ENCODE results near the gene SNTG2. TPM values are rescaled to one million over a fixed set of nuclear protein-coding genes. Genes with fewer than 3 reads are reported as not detected.

The SNTG2 gene
- total and polyA plus RNA-seq, 4 donors, result 4.5 to 7.0 TPM; not detected in 2

DNA sequence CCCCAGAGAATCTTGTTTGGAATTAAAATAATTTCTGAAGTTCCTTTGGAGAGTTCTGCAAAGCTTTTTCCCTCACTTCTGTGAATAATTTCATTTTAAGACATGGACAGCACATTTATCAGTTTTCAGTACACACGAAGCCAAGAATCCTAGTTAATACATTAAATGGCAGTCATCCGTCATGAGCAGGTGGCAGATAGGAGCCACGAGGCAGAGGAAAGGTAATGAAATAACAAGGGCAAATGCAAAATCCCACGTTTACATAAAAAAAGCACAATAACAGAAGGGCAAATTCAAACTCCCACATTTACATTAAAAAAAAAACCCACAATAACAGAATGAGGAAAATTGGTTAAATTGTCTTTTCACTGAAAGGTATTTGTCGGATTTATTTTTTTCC is 25.9 kb upstream of the SNTG2 start:
- H3K27ac ChIP-seq (ENCODE audit: low read depth in 1 of 2, low read length in 2 of 2), result no peak overlapping the region
- no peaks in the 10 kb centered on the region for H3K36me3 ChIP-seq (ENCODE audit: control insufficient read depth in 1 of 2, insufficient read depth in 2 of 2, low read length in 1 of 2)
- H3K9me3 ChIP-seq (ENCODE audit: control insufficient read depth, low read length), result no peaks in the 10 kb centered on the region
- WGBS, 2 donors, result 47 to 57% methylated on average over 5 of the region's 5 CpGs
- no peak overlapping the region for H3K4me3 ChIP-seq (ENCODE audit: low read length in 2 of 2)
- DNase-seq, result no peak
- no peaks in the 10 kb centered on the region for H3K4me1 ChIP-seq (ENCODE audit: control insufficient read depth in 1 of 2, insufficient read depth in 2 of 2, low read length in 2 of 2)
- ATAC-seq (ENCODE audit: low FRiP score), result no peak
- intact Hi-C loops (cut with DNase I), result no loop called here
- no peaks in the 10 kb centered on the region for H3K27me3 ChIP-seq (ENCODE audit: control insufficient read depth in 1 of 2, insufficient read depth in 2 of 2, low read length in 1 of 2)

GRCh38 chr2:925309-925708 is 25.3 kb upstream of the SNTG2 start:
- Histone ChIP-seq H3K27me3 (ENCODE audit: control insufficient read depth in 1 of 2, insufficient read depth in 2 of 2, low read length in 1 of 2) (no peaks in the 10 kb centered on the region), H3K4me1 (ENCODE audit: control insufficient read depth in 1 of 2, insufficient read depth in 2 of 2, low read length in 2 of 2) (no peaks in the 10 kb centered on the region), H3K36me3 (ENCODE audit: control insufficient read depth in 1 of 2, insufficient read depth in 2 of 2, low read length in 1 of 2) (no peaks in the 10 kb centered on the region), H3K4me3 (ENCODE audit: low read length in 2 of 2) (no peak overlapping the region), H3K27ac (ENCODE audit: low read depth in 1 of 2, low read length in 2 of 2) (no peak overlapping the region), H3K9me3 (ENCODE audit: control insufficient read depth, low read length) (no peaks in the 10 kb centered on the region)
- DNase-seq, result no peak
- 75 to 78% methylated on average over 4 of the region's 4 CpGs for WGBS, 2 donors
- no peak for ATAC-seq (ENCODE audit: low FRiP score)
- intact Hi-C loops (cut with DNase I), result no loop called here

GRCh38 chr2:925711-926110 is 24.9 kb upstream of the SNTG2 start:
- DNase-seq (no peak), ATAC-seq (ENCODE audit: low FRiP score) (no peak)
- H3K4me3 ChIP-seq (ENCODE audit: low read length in 2 of 2), result no peak overlapping the region
- H3K27ac ChIP-seq (ENCODE audit: low read depth in 1 of 2, low read length in 2 of 2), result no peak overlapping the region
- intact Hi-C loops (cut with DNase I), result no loop called here
- no peaks in the 10 kb centered on the region for H3K36me3 ChIP-seq (ENCODE audit: control insufficient read depth in 1 of 2, insufficient read depth in 2 of 2, low read length in 1 of 2)
- WGBS, 2 donors, result 84 to 89% methylated on average over 8 of the region's 8 CpGs
- H3K4me1 ChIP-seq (ENCODE audit: control insufficient read depth in 1 of 2, insufficient read depth in 2 of 2, low read length in 2 of 2), result no peaks in the 10 kb centered on the region
- H3K27me3 ChIP-seq (ENCODE audit: control insufficient read depth in 1 of 2, insufficient read depth in 2 of 2, low read length in 1 of 2), result no peaks in the 10 kb centered on the region
- no peaks in the 10 kb centered on the region for H3K9me3 ChIP-seq (ENCODE audit: control insufficient read depth, low read length)

DNA sequence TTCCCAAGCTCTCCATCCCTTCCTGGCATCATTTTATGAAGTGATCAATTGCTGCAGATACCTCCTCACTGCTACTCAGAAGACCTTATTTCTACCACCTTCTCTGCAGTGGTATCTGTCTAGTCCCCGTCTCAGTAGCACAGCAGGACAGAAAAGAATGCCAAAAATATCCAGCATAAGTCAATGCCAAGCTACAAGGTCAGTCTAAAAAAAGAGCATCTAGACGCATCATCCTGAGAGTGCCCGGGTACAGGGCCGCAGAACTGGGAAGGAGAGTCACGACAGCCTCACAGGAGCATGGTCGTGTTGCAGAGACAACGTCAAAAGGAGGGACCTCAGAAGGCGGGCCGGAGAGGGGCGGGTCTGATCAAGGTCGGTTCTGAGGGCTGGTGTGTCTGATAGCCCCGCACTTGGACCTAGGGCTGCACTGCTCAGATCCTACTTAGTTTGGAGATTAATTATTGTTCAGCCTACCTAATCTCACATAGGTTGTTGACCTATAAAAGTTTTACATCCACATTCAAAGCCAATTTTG is 24.3 kb upstream of the SNTG2 start:
- Histone ChIP-seq H3K27ac (ENCODE audit: low read depth in 1 of 2, low read length in 2 of 2) (no peak overlapping the region), H3K27me3 (ENCODE audit: control insufficient read depth in 1 of 2, insufficient read depth in 2 of 2, low read length in 1 of 2) (no peaks in the 10 kb centered on the region), H3K4me1 (ENCODE audit: control insufficient read depth in 1 of 2, insufficient read depth in 2 of 2, low read length in 2 of 2) (no peaks in the 10 kb centered on the region), H3K9me3 (ENCODE audit: control insufficient read depth, low read length) (no peaks in the 10 kb centered on the region), H3K36me3 (ENCODE audit: control insufficient read depth in 1 of 2, insufficient read depth in 2 of 2, low read length in 1 of 2) (no peaks in the 10 kb centered on the region), H3K4me3 (ENCODE audit: low read length in 2 of 2) (no peak overlapping the region)
- WGBS, 2 donors, result 72 to 80% methylated on average over 12 of the region's 12 CpGs
- DNase-seq (no peak), ATAC-seq (ENCODE audit: low FRiP score) (no peak)
- intact Hi-C loops (cut with DNase I), result no loop called here

- ATAC-seq (ENCODE audit: low FRiP score), result no peak
- H3K4me1 ChIP-seq (ENCODE audit: control insufficient read depth in 1 of 2, insufficient read depth in 2 of 2, low read length in 2 of 2), result no peaks in the 10 kb centered on the region
- no peaks in the 10 kb centered on the region for H3K9me3 ChIP-seq (ENCODE audit: control insufficient read depth, low read length)
- WGBS, 2 donors, result 83 to 95% methylated on average over 9 of the region's 9 CpGs
- no peaks in the 10 kb centered on the region for H3K27me3 ChIP-seq (ENCODE audit: control insufficient read depth in 1 of 2, insufficient read depth in 2 of 2, low read length in 1 of 2)
- intact Hi-C loops (cut with DNase I), result no loop called here
- no peak overlapping the region for H3K27ac ChIP-seq (ENCODE audit: low read depth in 1 of 2, low read length in 2 of 2)
- H3K36me3 ChIP-seq (ENCODE audit: control insufficient read depth in 1 of 2, insufficient read depth in 2 of 2, low read length in 1 of 2), result no peaks in the 10 kb centered on the region
- DNase-seq, result no peak
- no peak overlapping the region for H3K4me3 ChIP-seq (ENCODE audit: low read length in 2 of 2)
Measured at GRCh38 chr2:926896-927295, 23.8 kb upstream of the SNTG2 start.

- WGBS, 2 donors, result 78 to 90% methylated on average over 16 of the region's 16 CpGs
- Histone ChIP-seq H3K27ac (ENCODE audit: low read depth in 1 of 2, low read length in 2 of 2) (no peak overlapping the region), H3K27me3 (ENCODE audit: control insufficient read depth in 1 of 2, insufficient read depth in 2 of 2, low read length in 1 of 2) (no peaks in the 10 kb centered on the region), H3K4me1 (ENCODE audit: control insufficient read depth in 1 of 2, insufficient read depth in 2 of 2, low read length in 2 of 2) (no peaks in the 10 kb centered on the region), H3K36me3 (ENCODE audit: control insufficient read depth in 1 of 2, insufficient read depth in 2 of 2, low read length in 1 of 2) (no peaks in the 10 kb centered on the region), H3K9me3 (ENCODE audit: control insufficient read depth, low read length) (no peaks in the 10 kb centered on the region), H3K4me3 (ENCODE audit: low read length in 2 of 2) (no peak overlapping the region)
- no peak for ATAC-seq (ENCODE audit: low FRiP score)
- no peak for DNase-seq
- intact Hi-C loops (cut with DNase I), result no loop called here
Measured at GRCh38 chr2:929011-929735, 21.5 kb upstream of the SNTG2 start.

- DNase-seq, result no peak
- no peaks in the 10 kb centered on the region for H3K36me3 ChIP-seq (ENCODE audit: control insufficient read depth in 1 of 2, insufficient read depth in 2 of 2, low read length in 1 of 2)
- 90% methylated on average over 14 of the region's 14 CpGs for WGBS, 2 donors
- H3K4me1 ChIP-seq (ENCODE audit: control insufficient read depth in 1 of 2, insufficient read depth in 2 of 2, low read length in 2 of 2), result no peaks in the 10 kb centered on the region
- intact Hi-C loops (cut with DNase I), result no loop called here
- no peak overlapping the region for H3K27ac ChIP-seq (ENCODE audit: low read depth in 1 of 2, low read length in 2 of 2)
- no peaks in the 10 kb centered on the region for H3K27me3 ChIP-seq (ENCODE audit: control insufficient read depth in 1 of 2, insufficient read depth in 2 of 2, low read length in 1 of 2)
- H3K9me3 ChIP-seq (ENCODE audit: control insufficient read depth, low read length), result no peaks in the 10 kb centered on the region
- ATAC-seq (ENCODE audit: low FRiP score), result no peak
- H3K4me3 ChIP-seq (ENCODE audit: low read length in 2 of 2), result no peak overlapping the region
Measured at GRCh38 chr2:929925-930324, 20.7 kb upstream of the SNTG2 start.

DNA sequence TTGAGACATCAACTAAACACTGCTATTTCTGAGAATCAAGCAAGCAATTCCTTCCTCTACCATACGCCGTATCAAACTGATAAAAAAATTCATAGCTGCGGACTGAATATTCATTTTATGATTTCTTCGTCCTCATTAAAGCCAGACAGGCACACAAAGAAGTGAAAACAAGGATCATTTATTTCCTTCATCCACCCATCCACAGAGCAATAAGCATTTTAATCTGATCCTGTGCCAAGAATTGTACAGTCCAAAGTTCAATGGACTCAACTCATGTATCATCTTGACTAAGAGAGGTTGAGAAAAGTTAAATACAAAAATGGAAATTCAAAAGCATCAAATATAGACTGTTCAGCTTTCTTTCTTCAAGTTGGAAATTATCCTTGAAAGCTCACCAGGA is 19.7 kb upstream of the SNTG2 start:
- Histone ChIP-seq H3K4me1 (ENCODE audit: control insufficient read depth in 1 of 2, insufficient read depth in 2 of 2, low read length in 2 of 2) (no peaks in the 10 kb centered on the region), H3K4me3 (ENCODE audit: low read length in 2 of 2) (no peak overlapping the region), H3K27me3 (ENCODE audit: control insufficient read depth in 1 of 2, insufficient read depth in 2 of 2, low read length in 1 of 2) (no peaks in the 10 kb centered on the region), H3K9me3 (ENCODE audit: control insufficient read depth, low read length) (no peaks in the 10 kb centered on the region), H3K36me3 (ENCODE audit: control insufficient read depth in 1 of 2, insufficient read depth in 2 of 2, low read length in 1 of 2) (no peaks in the 10 kb centered on the region), H3K27ac (ENCODE audit: low read depth in 1 of 2, low read length in 2 of 2) (no peak overlapping the region)
- ATAC-seq (ENCODE audit: low FRiP score) (no peak), DNase-seq (no peak)
- intact Hi-C loops (cut with DNase I), result no loop called here
- 95% methylated on average over 4 of the region's 4 CpGs for whole genome bisulfite sequencing, 2 donors

DNA sequence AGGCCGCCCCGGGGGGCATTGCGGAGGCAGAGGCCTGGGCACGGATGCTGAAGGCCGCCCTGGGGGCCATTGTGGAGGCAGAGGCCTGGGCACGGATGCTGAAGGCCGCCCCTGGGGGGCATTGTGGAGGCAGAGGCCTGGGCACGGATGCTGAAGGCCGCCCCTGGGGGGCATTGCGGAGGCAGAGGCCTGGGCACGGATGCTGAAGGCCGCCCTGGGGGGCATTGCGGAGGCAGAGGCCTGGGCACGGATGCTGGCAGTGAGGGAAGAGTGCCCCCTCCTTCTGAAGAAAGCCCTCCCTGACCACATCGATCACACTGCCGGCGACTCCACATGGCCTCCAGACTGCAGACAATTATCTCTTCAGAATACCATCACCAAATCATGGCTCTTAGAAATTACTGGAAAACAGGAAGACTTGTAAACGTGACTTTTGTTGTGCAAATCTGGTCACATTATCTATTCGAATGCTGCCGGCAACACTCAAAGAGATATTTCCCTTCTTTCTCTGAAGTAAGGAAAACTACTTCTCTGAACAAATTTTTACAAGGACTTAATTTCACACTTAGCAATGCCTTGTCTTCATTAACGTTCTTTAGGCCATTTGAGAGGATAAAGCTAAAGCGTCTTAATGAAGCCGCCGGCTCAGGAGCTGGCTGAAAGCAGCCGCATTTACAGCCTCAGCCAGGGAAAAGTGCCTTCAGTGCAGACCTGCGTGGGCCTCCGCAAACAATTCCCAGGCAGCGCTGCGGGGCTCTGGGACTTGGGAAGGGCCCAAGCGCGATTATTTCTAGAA is 18.1 kb upstream of the SNTG2 start:
- no peak overlapping the region for H3K27ac ChIP-seq (ENCODE audit: low read depth in 1 of 2, low read length in 2 of 2)
- no peak for DNase-seq
- H3K4me1 ChIP-seq (ENCODE audit: control insufficient read depth in 1 of 2, insufficient read depth in 2 of 2, low read length in 2 of 2), result no peaks in the 10 kb centered on the region
- H3K9me3 ChIP-seq (ENCODE audit: control insufficient read depth, low read length), result no peaks in the 10 kb centered on the region
- intact Hi-C loops (cut with DNase I), result no loop called here
- no peak overlapping the region for H3K4me3 ChIP-seq (ENCODE audit: low read length in 2 of 2)
- H3K36me3 ChIP-seq (ENCODE audit: control insufficient read depth in 1 of 2, insufficient read depth in 2 of 2, low read length in 1 of 2), result no peaks in the 10 kb centered on the region
- H3K27me3 ChIP-seq (ENCODE audit: control insufficient read depth in 1 of 2, insufficient read depth in 2 of 2, low read length in 1 of 2), result no peaks in the 10 kb centered on the region
- ATAC-seq (ENCODE audit: low FRiP score), result no peak
- 67 to 78% methylated on average over 26 to 31 of the region's 31 CpGs for WGBS, 2 donors
